GM18520 (cell line): ENCODE results near the gene NMU.
A peak's percentile ranks its signal among the peaks of the same experiment; 100 is the strongest.
"Not testable (repeated sequence)": the region's sequence is repeated elsewhere in the genome, so short reads cannot be mapped to it uniquely, and the experiment has no call there.

Experiments used
- ATAC-seq: cut with Tn5 transposase; IDR thresholded peaks from one replicate; pipeline ENCODE4 v1.9.1; 2021; ENCODE audit not compliant: unreplicated experiment

Gene NMU

GRCh38 chr4:55625835-55626234, 10.3 kb downstream of the NMU start:
- ATAC-seq, result no peak

- ATAC-seq, result not testable (repeated sequence)
These were observed 12.0 kb downstream of the NMU start for GRCh38 chr4:55624063-55624462.

- ATAC-seq, result no peak
These were observed 17.5 kb downstream of the NMU start for GRCh38 chr4:55618546-55619143.

GRCh38 chr4:55617587-55618197, 18.4 kb downstream of the NMU start:
- peak; percentile 98 for ATAC-seq

GRCh38 chr4:55615008-55615407, 21.1 kb downstream of the NMU start:
- ATAC-seq, result no peak

- no peak for ATAC-seq
These were observed 22.5 kb downstream of the NMU start for GRCh38 chr4:55613621-55614020.

- ATAC-seq, result no peak
These were observed 23.8 kb downstream of the NMU start for GRCh38 chr4:55612341-55612740.

GRCh38 chr4:55611358-55612059, 24.6 kb downstream of the NMU start:
- ATAC-seq, result no peak

GRCh38 chr4:55610381-55610780, 25.7 kb downstream of the NMU start:
- ATAC-seq, result no peak

- ATAC-seq, result no peak
These were observed 26.7 kb downstream of the NMU start for GRCh38 chr4:55609393-55609866.

GRCh38 chr4:55608591-55608990, 27.5 kb downstream of the NMU start:
- no peak for ATAC-seq

GRCh38 chr4:55604996-55605395, 31.1 kb downstream of the NMU start:
- no peak for ATAC-seq

GRCh38 chr4:55600640-55601039, 35.5 kb downstream of the NMU start:
- ATAC-seq, result no peak

GRCh38 chr4:55598641-55599040, 37.5 kb downstream of the NMU start:
- ATAC-seq, result no peak

GRCh38 chr4:55592014-55592413, 44.1 kb downstream of the NMU start, which contains the start of gene PDCL2:
TSS of gene PDCL2 (minus strand) at chr4:55592245. CDS start at chr4:55592109, 136 bp downstream.
- ATAC-seq, result no peak

GRCh38 chr4:55588160-55588559, 47.9 kb downstream of the NMU start:
- ATAC-seq, result no peak

GRCh38 chr4:55582773-55583172, 53.3 kb downstream of the NMU start:
- not testable (repeated sequence) for ATAC-seq

- ATAC-seq, result no peak
These were observed 57.6 kb downstream of the NMU start for GRCh38 chr4:55578341-55579010.

- no peak for ATAC-seq
These were observed 60.6 kb downstream of the NMU start for GRCh38 chr4:55575513-55575912.

- no peak for ATAC-seq
These were observed 61.8 kb downstream of the NMU start for GRCh38 chr4:55574252-55574651.

GRCh38 chr4:55571806-55572205, 64.3 kb downstream of the NMU start:
- ATAC-seq, result no peak
